Endothelial cell of hepatic sinusoid (primary cell): ENCODE measurements around the gene BST1.

Experiments
- in situ Hi-C: cut with HindIII; loops from 2 replicates; pipeline ENCODE4 v1.10.0; 2017; ENCODE audit warnings: low sequenced_read_pairs

BST1 gene

GRCh38 chr4:15771216-15772058 lies 68.6 kb downstream of the BST1 start:
- in situ Hi-C loops: loop anchor here (25.0 kb wide), 1 partner anchor 284 kb away; no protein-coding TSS in a partner anchor

GRCh38 chr4:15774020-15774420 lies 71.2 kb downstream of the BST1 start:
- in situ Hi-C loops: loop anchor here (25.0 kb wide), 1 partner anchor 287 kb away; no protein-coding TSS in a partner anchor

- in situ Hi-C loops: no loop called here
Measured at GRCh38 chr4:15776871-15777648, 74.2 kb downstream of the BST1 start.

GRCh38 chr4:15777697-15778288 lies 74.9 kb downstream of the BST1 start:
- in situ Hi-C loops: no loop called here

- in situ Hi-C loops: no loop called here
Measured at GRCh38 chr4:15778289-15779241, 75.7 kb downstream of the BST1 start, which contains the start of gene CD38. Gene CD38 (plus strand): TSS chr4:15778328. CDS start chr4:15778415, 87 bp downstream.

- in situ Hi-C loops: no loop called here
Measured at GRCh38 chr4:15779306-15779705, 76.4 kb downstream of the BST1 start.

- in situ Hi-C loops: no loop called here
Measured at GRCh38 chr4:15779809-15780208, 76.9 kb downstream of the BST1 start.

- in situ Hi-C loops: no loop called here
Measured at GRCh38 chr4:15781427-15782095, 78.7 kb downstream of the BST1 start.
